Measurements from ENCODE around the gene WNT9A.
"Not testable (repeated sequence)": the region's sequence is repeated elsewhere in the genome, so short reads cannot be mapped to it uniquely, and the experiment has no call there.

WNT9A gene

DNA sequence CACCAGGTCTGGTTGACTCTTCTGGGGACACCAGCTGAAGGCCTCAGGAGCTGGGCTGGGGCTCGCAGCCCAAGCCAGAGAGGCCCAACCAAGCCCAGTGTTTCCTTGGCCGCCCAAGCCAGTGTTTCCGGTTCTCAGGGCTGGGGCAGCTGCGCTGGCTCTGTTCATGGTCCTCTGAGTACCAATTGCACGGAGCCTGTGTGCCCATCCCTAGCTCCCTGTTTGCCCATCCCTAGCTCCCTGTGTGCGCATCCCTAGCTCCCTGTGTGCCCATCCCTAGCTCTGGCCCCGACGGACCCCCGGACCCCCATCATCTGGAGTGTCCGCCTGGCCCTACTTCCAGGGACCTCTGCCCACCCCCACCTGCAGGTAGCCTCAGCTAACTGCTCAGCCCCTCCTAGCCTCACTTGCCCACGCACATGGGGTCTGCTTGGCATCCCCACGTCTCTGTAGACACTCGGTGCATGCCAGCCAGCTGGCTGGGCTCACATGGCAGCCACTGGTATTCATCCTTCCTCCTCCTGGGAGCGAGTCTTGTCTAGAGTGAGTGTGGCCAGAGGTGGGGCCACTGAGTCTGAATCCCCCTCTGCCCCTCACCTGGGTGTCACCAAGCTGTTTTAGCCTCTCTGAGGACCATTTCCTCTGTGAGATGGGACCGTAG, 64.0 kb downstream of the WNT9A start:
- DNase-seq: no peak

DNA sequence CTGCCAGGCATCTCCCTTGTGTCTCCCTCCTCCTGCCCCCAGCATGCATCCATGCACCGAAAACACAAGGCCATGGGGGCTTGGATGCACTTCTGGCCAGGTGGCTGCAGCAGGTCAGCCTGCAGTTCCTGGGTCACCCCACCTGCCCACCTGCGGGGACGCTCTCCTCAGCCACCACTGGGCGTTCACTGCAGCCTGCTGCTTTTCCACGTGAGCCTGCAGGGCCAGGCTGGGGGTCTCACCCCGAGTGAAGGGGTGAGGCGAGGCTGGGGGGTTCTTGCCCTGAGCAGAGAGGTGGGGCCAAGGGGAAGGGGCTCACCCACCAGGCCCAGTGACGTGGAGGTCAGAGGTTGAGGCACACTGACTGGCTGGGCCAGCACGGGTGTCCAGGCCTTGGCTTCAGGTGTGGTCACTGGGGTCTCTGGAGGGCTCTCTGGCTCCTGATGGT, 64.6 kb downstream of the WNT9A start:
- DNase-seq: no peak

DNA sequence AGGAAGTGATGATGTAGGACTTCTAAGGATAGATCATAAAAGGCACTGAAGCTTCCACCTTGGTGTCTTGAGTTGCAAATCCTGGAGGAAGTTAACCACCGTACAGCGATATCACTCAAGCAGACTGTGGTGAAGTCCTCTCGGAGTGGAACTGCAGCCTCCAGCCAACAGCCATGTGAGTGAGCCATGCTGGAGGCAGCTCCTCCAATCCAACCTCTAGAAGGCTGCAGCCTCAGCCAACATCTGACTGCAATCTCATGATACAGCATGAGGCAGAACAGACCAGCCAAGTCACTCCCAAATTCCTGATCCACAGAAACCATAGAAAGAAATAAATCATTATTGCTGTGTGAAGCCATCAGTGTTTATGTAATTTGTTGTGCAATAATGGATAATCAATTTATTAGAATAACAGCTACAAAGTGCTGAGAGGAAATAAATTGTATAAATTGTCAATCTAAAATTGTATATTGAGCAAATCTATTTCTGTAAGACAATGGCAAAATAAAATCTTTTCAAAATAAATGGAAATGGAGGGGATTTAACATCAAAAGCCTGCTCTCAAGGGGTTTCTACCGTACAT, 67.3 kb downstream of the WNT9A start:
- DNase-seq: no peak

DNA sequence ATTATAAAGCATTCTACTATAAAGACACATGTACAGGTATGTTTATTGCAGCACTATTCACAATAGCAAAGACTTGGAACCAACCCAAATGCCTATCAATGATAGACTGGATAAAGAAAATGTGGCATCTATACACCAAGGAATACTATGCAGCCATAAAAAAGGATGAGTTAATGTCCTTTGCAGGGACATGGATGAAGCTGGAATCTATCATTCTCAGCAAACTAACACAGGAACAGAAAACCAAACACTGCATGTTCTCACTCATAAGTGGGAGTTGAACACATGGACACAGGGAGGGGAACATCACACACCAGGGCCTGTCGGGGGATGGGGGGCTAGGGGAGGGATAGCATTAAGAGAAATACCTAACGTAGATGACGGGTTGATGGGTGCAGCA, 69.9 kb downstream of the WNT9A start:
- DNase-seq: not testable (repeated sequence)

DNA sequence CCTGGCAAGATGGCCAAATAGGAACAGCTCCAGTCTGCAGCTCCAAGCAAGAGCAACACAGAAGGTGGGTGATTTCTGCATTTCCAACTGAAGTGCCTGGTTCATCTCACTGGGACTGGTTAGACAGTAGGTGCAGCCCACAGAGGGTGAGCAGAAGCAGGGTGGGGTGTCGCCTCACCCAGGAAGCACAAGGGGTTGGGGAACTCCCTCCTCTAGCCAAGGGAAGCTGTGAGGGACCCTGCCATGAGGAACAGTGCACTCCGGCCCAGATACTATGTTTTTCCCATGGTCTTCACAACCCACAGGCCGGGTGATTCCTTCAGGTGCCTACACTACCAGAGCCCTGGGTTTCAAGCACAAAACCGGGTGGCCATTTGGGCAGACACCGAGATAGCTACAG, 75.8 kb downstream of the WNT9A start:
- DNase-seq: not testable (repeated sequence)

DNA sequence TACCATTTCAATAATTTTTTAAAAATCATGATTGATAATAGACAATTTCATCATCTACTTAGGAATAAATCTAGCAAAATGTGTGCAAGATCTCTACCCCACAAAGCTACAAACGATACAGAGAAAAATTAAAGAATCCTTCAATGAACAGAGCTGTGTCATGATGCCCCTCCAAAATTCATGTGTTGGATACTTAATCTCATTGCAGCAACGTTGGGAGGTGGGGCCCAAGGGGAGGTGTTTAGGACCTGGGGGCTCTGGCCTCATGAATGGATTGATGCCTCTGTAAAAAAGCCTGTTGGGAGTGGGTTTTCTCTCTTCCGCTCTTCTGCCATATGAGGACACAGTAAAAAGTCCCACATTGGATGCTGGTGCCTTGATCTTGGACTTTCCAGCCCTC, 77.4 kb downstream of the WNT9A start:
- DNase-seq: no peak

DNA sequence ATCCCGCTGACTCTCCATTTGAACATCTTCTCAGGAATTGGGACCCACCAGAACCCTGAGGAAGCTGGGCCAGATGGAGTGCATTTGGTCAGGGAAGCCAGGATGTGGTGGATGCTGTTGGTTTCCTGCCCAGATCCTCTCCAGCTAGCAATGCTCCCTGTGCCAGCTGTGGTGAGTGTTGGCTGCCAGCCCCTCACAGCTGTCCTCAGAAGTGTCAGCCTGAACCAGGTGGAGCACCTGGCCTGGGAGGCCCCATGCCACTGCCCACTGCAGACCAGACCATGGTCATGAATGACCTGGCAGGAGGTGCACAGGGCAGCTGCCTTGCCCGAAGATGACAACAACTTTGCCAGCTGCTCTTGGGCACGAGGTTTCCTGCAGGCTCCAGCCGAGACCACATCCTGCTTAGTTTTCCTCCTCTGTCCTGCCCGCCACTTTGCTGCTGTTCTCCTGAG, 77.9 kb downstream of the WNT9A start:
- no peak for DNase-seq

DNA sequence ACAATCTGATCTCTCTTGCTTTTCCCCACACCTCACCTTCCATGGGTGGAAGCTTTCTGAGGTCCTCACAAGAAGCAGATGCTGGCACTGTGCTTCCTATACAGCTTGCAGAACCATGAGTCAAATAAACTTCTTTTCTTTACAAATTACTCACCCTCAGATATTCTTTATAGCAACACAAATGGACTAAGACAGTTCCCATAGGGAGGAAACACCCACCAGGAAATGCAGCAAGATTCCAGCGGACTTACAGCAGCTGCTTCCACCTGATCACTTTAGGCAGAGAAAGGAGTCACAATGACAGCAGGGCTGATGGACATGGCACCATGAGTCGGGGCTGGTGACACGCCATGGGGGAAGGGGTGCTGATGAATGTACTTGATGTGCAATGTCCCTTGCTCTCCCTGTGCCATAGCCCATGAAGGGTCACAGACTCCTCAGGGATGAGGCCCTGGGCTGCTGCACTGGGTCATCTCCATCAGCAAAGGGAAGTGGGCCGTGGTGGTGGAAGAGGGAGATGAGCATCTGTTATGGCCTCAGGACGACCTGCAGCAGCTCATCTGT, 78.4 kb downstream of the WNT9A start:
- DNase-seq: no peak
